ENCODE measurements around the gene SLC16A10.
"Not testable (repeated sequence)": the region's sequence is repeated elsewhere in the genome, so short reads cannot be mapped to it uniquely, and the experiment has no call there.

Gene SLC16A10

DNA sequence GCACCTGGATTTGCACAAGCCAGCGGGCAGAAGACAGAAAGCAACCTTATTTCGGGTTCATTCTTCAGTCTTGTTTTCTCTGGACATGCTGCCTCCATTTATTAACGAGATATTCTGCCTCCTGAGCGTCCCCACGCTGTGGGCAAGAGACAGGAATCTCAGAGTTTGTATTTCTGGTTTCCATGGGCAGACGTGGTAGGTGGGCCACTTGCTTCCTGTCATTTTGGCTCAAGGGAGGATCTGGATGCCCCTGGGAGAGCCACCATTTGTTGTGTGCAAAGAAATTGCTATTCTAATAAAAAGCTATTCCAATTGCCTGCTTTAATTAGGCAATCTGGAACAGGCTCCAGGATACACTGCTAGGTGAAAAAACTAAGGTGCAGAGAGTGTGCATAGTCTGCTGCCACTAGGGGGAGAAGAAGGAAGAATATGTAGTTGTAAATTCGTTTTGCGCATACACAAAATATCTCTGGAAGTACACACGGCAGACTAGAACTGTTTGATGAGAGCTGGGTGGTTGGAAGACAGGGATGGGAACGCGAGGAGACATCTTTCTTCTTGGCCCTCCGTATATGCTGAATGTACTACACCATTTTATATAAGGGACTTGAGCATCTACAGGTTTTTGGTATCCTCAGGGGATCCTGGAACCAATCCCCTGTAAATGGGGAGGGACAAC is 30.1 kb upstream of the SLC16A10 start:
- peak; percentile 9 for DNase-seq (ENCODE audit: low read depth)

DNA sequence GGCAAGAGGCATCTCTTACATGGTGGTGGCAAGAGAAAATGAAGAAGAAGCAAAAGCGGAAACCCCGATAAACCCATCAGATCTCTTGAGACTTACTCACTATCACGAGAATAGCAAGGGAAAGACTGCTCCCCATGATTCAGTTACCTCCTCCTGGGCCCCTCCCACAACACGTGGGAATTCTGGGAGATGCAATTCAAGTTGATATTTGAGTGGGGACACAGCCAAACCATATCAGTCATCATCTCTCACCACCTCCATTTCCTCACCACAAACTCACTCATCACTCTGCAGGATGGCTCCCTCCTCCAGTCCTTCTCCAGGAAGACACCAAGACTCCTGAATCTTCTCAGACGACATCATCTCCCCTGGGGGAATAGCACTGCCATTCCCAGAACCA is 25.8 kb upstream of the SLC16A10 start:
- no peak for DNase-seq (ENCODE audit: low read depth)
- TF ChIP-seq, protein P1, sequence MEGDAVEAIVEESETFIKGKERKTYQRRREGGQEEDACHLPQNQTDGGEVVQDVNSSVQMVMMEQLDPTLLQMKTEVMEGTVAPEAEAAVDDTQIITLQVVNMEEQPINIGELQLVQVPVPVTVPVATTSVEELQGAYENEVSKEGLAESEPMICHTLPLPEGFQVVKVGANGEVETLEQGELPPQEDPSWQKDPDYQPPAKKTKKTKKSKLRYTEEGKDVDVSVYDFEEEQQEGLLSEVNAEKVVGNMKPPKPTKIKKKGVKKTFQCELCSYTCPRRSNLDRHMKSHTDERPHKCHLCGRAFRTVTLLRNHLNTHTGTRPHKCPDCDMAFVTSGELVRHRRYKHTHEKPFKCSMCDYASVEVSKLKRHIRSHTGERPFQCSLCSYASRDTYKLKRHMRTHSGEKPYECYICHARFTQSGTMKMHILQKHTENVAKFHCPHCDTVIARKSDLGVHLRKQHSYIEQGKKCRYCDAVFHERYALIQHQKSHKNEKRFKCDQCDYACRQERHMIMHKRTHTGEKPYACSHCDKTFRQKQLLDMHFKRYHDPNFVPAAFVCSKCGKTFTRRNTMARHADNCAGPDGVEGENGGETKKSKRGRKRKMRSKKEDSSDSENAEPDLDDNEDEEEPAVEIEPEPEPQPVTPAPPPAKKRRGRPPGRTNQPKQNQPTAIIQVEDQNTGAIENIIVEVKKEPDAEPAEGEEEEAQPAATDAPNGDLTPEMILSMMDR (conservative IDR thresholded peaks at IDR 0.05; ENCODE audit: low read depth, low read length): no peak
- no peak overlapping the region for H3K4me3 ChIP-seq (ENCODE audit: low read length)

More for the DNA sequence above, 30.1 kb upstream of the SLC16A10 start:
- TF ChIP-seq, protein P1 (conservative IDR thresholded peaks at IDR 0.05; ENCODE audit: low read depth, low read length): peak; percentile 84
- H3K4me3 ChIP-seq (ENCODE audit: low read length): no peak overlapping the region

DNA sequence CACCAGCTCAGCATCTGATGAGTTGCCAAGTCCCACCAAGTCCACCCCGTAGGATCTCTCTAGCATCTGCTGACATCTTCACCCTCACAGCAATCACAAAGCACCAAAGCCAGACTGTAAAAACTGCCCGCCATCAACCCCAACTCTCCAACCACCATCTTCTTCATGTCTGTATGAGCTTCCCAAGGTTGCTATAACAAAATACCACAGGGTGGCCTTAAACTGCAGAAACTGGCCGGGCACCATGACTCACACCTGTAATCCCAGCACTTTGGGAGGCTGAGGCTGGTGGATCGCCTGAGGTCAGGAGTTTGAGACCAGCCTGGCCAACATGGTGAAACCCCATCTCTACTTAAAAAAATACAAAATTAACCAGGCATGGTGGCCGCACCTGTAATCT is 25.3 kb upstream of the SLC16A10 start:
- H3K4me3 ChIP-seq (ENCODE audit: low read length): not testable (repeated sequence)

DNA sequence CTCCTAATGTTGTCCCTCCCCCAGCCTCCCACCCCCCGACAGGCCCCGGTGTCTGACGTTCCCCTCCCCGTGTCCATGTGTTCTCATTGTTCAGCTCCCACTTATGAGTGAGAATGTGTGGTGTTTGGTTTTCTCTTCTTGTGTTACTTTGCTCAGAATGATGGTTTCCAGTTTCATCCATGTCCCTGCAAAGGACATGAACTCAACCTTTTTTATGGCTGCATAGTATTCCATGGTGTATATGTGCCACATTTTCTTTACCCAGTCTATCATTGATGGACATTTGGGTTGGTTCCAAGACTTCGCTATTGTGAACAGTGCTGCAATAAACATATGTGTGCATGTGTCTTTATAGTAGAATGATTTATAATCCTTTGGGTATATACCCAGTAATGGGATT is 24.4 kb upstream of the SLC16A10 start:
- not testable (repeated sequence) for H3K4me3 ChIP-seq (ENCODE audit: low read length); DNase-seq (ENCODE audit: low read depth)

More for the DNA sequence above, 25.3 kb upstream of the SLC16A10 start:
- not testable (repeated sequence) for DNase-seq (ENCODE audit: low read depth)

DNA sequence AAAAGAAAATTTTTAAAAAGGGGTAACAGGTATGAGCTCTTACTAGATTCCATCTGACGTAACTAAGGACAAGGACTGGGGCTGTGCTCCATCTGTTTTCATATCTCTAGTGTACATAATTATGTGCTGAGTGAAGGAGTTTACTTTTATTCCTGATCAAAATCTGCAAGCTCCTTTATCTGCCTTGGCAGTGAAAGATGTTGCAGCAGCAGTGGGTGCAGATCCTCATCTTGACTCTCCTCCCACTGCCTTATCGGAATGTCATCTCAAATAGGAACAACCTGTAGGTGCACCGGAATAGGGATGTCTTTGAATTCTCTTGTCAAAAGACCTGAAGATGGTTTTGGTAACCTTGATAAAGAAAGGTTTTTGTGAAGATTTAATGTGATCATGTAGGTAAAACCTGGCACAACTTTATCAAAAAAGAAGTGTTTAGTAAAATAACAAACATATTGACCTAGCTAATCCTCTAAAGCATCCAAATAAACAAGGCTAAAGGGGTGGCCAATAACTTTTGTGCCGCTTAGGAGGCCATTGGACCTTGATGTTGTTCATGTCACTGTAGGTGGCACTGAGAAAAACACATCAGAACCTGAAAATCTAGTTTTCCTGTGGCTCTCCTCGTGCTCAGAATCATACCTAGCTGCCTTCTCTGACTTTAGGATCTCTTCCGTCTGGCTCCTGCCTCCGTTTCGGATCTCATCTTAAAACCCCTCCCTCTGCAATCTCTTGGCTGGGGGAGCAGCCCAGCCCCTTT is 19.0 kb upstream of the SLC16A10 start:
- no peak for DNase-seq (ENCODE audit: low read depth)
- no peak overlapping the region for H3K4me3 ChIP-seq (ENCODE audit: low read length)
- TF ChIP-seq, protein P1 (conservative IDR thresholded peaks at IDR 0.05; ENCODE audit: low read depth, low read length): no peak

DNA sequence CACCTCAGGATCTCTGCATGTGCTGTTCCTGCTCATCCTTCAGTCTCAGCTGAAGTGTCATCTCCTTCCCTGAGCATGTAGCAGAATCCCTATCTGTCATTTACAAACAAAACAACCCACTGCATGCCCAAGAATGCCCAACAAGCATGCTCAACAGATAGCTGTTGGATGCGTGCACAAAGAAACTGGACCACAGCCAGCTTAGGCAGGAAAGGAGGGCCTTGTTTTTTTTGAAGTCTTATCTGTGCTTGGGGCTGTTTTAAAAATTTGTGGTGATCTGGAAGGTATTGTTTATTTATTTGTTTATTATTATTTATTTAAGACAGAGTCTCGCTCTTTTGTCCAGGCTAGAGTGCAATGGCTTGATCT is 18.5 kb upstream of the SLC16A10 start:
- H3K4me3 ChIP-seq (ENCODE audit: low read length): no peak overlapping the region
- TF ChIP-seq, protein P1 (conservative IDR thresholded peaks at IDR 0.05; ENCODE audit: low read depth, low read length): no peak
- DNase-seq (ENCODE audit: low read depth): no peak

DNA sequence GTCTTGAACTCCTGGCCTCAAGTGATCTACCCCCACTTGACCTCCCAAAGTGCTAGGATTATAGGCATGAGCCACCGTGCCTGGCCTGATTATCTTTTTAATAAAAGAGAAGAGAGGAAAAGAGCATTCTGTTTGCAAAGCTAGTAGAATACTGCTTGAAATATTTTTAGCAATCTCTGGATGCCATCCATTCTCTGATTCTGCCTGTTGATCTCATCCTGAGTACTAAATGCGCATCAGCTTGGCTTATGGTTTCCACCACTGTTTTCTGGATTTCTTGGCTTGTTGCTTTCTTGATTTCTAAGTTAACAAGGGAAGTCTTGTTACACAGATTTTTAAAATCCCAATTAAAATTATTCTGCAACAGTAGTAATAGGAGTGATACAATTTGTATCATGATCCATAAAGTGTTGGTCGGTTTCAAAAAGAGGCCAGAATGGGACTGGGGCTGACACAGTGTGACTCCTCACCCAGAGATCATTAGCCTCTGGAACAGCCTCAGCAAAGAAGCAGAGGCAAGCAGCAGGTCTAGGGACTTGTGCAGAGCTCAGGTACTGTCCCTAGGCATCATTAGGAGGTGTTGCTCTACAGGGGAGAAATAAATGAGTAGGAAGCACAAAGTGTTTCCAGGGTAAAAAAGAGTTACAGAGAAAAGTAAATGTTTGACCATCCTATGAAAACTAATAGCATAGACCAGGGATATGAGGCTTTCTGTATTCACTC is 17.8 kb upstream of the SLC16A10 start:
- no peak for DNase-seq (ENCODE audit: low read depth)
- TF ChIP-seq, protein P1 (conservative IDR thresholded peaks at IDR 0.05; ENCODE audit: low read depth, low read length): no peak
- H3K4me3 ChIP-seq (ENCODE audit: low read length): no peak overlapping the region

Data from retinal pigment epithelial cell (primary cell).